IMR-90 (cell line): ENCODE measurements around the gene USP24. TPM values are rescaled to one million over a fixed set of nuclear protein-coding genes. Genes with fewer than 3 reads are reported as not detected.

Source experiments
- ATAC-seq: fragments of 200-7000 bp; cut with Tn5 transposase; 2 replicates; pipeline ENCODE4 v1.9.1; 2020; ENCODE audit warnings: low read depth, mild to moderate bottlenecking, moderate library complexity
- BruUV-seq: library from RNA; stranded (reverse); fragments of 400-500 nt; replicated peaks from 2 replicates; lab custom pipeline; 2021; lab: Mats Ljungman, UMichigan
- CTCF ChIA-PET: fragments of 300-600 bp; formaldehyde crosslinking; extraction: SDS; loops from one replicate; lab custom pipeline; 2021; ENCODE audit warnings: antibody characterized with exemption; lab: Yijun Ruan, JAX
- POLR2A ChIA-PET: fragments of 300-600 bp; sonication (Branson Sonifier 250); formaldehyde crosslinking; loops from one replicate; lab custom pipeline; 2022; ENCODE audit warnings: antibody characterized with exemption; ENCODE audit not compliant: unreplicated experiment; lab: Charles Lee
- DNase-seq: peaks from one replicate; pipeline ENCODE4 v3.0.0; 2013
- H2AFZ ChIP-seq: replicated peaks from 2 replicates; pipeline ENCODE3; 2013; ENCODE audit warnings: low read length, mild to moderate bottlenecking; ENCODE audit not compliant: poor library complexity
- H2AK5ac ChIP-seq: 2 replicates; pipeline ENCODE4 v1.6.1; 2013; ENCODE audit warnings: low read depth, low read length, inconsistent platforms
- H2AK9ac ChIP-seq: replicated peaks from 2 replicates; pipeline ENCODE3; 2013; ENCODE audit warnings: mild to moderate bottlenecking, low read depth, low read length, moderate library complexity; ENCODE audit not compliant: poor library complexity
- H2BK120ac ChIP-seq: 2 replicates; pipeline ENCODE4 v1.6.1; 2013; ENCODE audit warnings: low read depth, low read length, inconsistent platforms
- H2BK15ac ChIP-seq: 3 replicates; pipeline ENCODE4 v1.6.1; 2013; ENCODE audit warnings: low read depth, low read length, inconsistent platforms
- H2BK20ac ChIP-seq: 2 replicates; pipeline ENCODE4 v1.6.1; 2013; ENCODE audit warnings: low read depth, mild to moderate bottlenecking, inconsistent platforms, low read length, moderate library complexity
- H2BK5ac ChIP-seq: 2 replicates; pipeline ENCODE4 v1.6.1; 2013; ENCODE audit warnings: mild to moderate bottlenecking, low read depth, low read length, inconsistent platforms; ENCODE audit not compliant: poor library complexity, severe bottlenecking
- H3K14ac ChIP-seq: replicated peaks from 2 replicates; pipeline ENCODE4 v1.6.1; 2013; ENCODE audit warnings: low read depth, low read length, inconsistent platforms
- H3K18ac ChIP-seq: 2 replicates; pipeline ENCODE4 v1.6.1; 2013; ENCODE audit warnings: low read depth, low read length, control low read depth
- H3K23ac ChIP-seq: 2 replicates; pipeline ENCODE4 v1.6.1; 2013; ENCODE audit warnings: low read depth, low read length, inconsistent platforms
- H3K27ac ChIP-seq: 2 replicates; pipeline ENCODE4 v1.5.1; 2013; ENCODE audit warnings: mild to moderate bottlenecking, control low read depth, low read length; ENCODE audit not compliant: insufficient read depth
- H3K27me3 ChIP-seq: 2 replicates; pipeline ENCODE4 v1.6.1; 2013; ENCODE audit warnings: low read length; ENCODE audit not compliant: control insufficient read depth, insufficient read depth
- H3K36me3 ChIP-seq: 2 replicates; pipeline ENCODE4 v1.6.1; 2013; ENCODE audit warnings: low read length, mixed read lengths; ENCODE audit not compliant: control insufficient read depth, insufficient read depth
- H3K4ac ChIP-seq: 2 replicates; pipeline ENCODE4 v1.6.1; 2013; ENCODE audit warnings: low read depth, low read length, inconsistent platforms
- H3K4me1 ChIP-seq: 2 replicates; pipeline ENCODE4 v1.6.1; 2013; ENCODE audit warnings: low read length, mixed read lengths; ENCODE audit not compliant: control insufficient read depth, insufficient read depth
- H3K4me2 ChIP-seq: 2 replicates; pipeline ENCODE4 v1.6.1; 2013; ENCODE audit warnings: low read depth, mild to moderate bottlenecking, control low read depth, low read length, moderate library complexity
- H3K4me3 ChIP-seq: 2 replicates; pipeline ENCODE4 v1.5.1; 2013; ENCODE audit warnings: low read depth, mild to moderate bottlenecking, control low read depth, low read length, moderate library complexity; ENCODE audit not compliant: insufficient read depth
- H3K56ac ChIP-seq: 2 replicates; pipeline ENCODE4 v1.6.1; 2013; ENCODE audit warnings: low read length, inconsistent platforms; ENCODE audit not compliant: insufficient read depth; ENCODE audit errors: extremely low read depth
- H3K79me1 ChIP-seq, 2 experiments: 2 replicates each; pipeline ENCODE4 v1.6.1; 2013; ENCODE audit warnings: low read length in 2 of 2, inconsistent platforms in 1 of 2, low read depth in 1 of 2
- H3K9ac ChIP-seq: 2 replicates; pipeline ENCODE4 v1.6.1; 2013; ENCODE audit warnings: low read depth, low read length, control low read depth
- H3K9me1 ChIP-seq: 2 replicates; pipeline ENCODE4 v1.6.1; 2013; ENCODE audit warnings: low read length, inconsistent platforms; ENCODE audit not compliant: insufficient read depth
- H3K9me3 ChIP-seq: 2 replicates; pipeline ENCODE4 v1.6.1; 2013; ENCODE audit warnings: low read length; ENCODE audit not compliant: control insufficient read depth, insufficient read depth
- H4K20me1 ChIP-seq: 2 replicates; pipeline ENCODE4 v1.6.1; 2013; ENCODE audit warnings: low read length, inconsistent platforms; ENCODE audit not compliant: insufficient read depth
- H4K5ac ChIP-seq: 2 replicates; pipeline ENCODE4 v1.6.1; 2013; ENCODE audit warnings: mild to moderate bottlenecking, low read depth, low read length, control low read depth
- H4K8ac ChIP-seq, 2 experiments: 2 replicates each; pipeline ENCODE4 v1.6.1; 2013; ENCODE audit warnings: low read depth in 2 of 2, low read length in 2 of 2, control low read depth in 1 of 2, inconsistent platforms in 1 of 2
- H4K91ac ChIP-seq: 2 replicates; pipeline ENCODE4 v1.6.1; 2013; ENCODE audit warnings: low read depth, low read length, inconsistent platforms; ENCODE audit not compliant: insufficient read depth
- BHLHE40 ChIP-seq: fragments of 150-350 bp; IDR thresholded peaks from 2 replicates; pipeline ENCODE4 v1.6.1; 2016; ENCODE audit warnings: mild to moderate bottlenecking, low read depth, low read length
- CEBPB ChIP-seq: IDR thresholded peaks from 2 replicates; pipeline ENCODE4 v1.6.1; 2012; ENCODE audit warnings: low read depth, low read length, improper control_type of control experiment
- FOS ChIP-seq: fragments of 150-350 bp; IDR thresholded peaks from 2 replicates; pipeline ENCODE4 v1.6.1; 2016; ENCODE audit warnings: low read depth, low read length
- MAFK ChIP-seq: IDR thresholded peaks from 2 replicates; pipeline ENCODE4 v1.6.1; 2012; ENCODE audit warnings: low read depth, low read length, improper control_type of control experiment
- MAZ ChIP-seq: IDR thresholded peaks from 2 replicates; pipeline ENCODE4 v1.6.1; 2012; ENCODE audit warnings: low read depth, mild to moderate bottlenecking, low read length, improper control_type of control experiment, moderate library complexity, borderline replicate concordance
- NFE2L2 ChIP-seq: fragments of 150-350 bp; IDR thresholded peaks from 2 replicates; pipeline ENCODE4 v1.6.1; 2016; ENCODE audit warnings: low read depth, mild to moderate bottlenecking, low read length
- POLR2A ChIP-seq: IDR thresholded peaks from 2 replicates; pipeline ENCODE4 v1.6.1; 2012; ENCODE audit warnings: mild to moderate bottlenecking, low read depth, low read length
- RAD21 ChIP-seq: IDR thresholded peaks from 2 replicates; pipeline ENCODE4 v1.6.1; 2012; ENCODE audit warnings: low read length, improper control_type of control experiment
- RFX5 ChIP-seq: IDR thresholded peaks from 2 replicates; pipeline ENCODE4 v1.8.0; 2012; ENCODE audit warnings: low read depth, mild to moderate bottlenecking, low read length, moderate library complexity
- WGBS, 2 experiments: methylation state at CpG; one replicate each; pipeline versions ENCODE4 v1.1.5 to v1.1.7; 2013; ENCODE audit warnings: missing lambda C conversion rate in 2 of 2; ENCODE audit not compliant: insufficient read length in 1 of 2; ENCODE audit errors: extremely low coverage in 2 of 2; 5-methylcytosine and 5-hydroxymethylcytosine counted together
- dilution Hi-C: fragments of 300-500 bp; cut with HindIII; formaldehyde crosslinking; loops from one replicate; pipeline ENCODE4 v1.14.3; 2018; ENCODE audit warnings: low sequenced_read_pairs; ENCODE audit not compliant: unreplicated experiment
- in situ Hi-C: fragments of 300-500 bp; cut with MboI; formaldehyde crosslinking; loops from 3 replicates; pipeline ENCODE4 v1.14.3; 2019; ENCODE audit warnings: low sequenced_read_pairs, inconsistent platforms, mixed read lengths
- intact Hi-C: fragments of 100-400 bp; cut with micrococcal nuclease; formaldehyde crosslinking; loops from 2 replicates; pipeline ENCODE4 v1.10.0; 2022
- polyA plus RNA-seq, 3 experiments: library from polyadenylated mRNA; depleted of rRNA; stranded (reverse); fragments of >200 nt; gene quantifications; 2 replicates each; pipeline ENCODE4 v1.2.3, GENCODE V29; 2012; ENCODE audit warnings: low replicate concordance in 1 of 3
- total RNA-seq: library from RNA; depleted of rRNA; stranded (reverse); fragments of >200 nt; gene quantifications from 2 replicates; pipeline ENCODE4 v1.2.3, GENCODE V29; 2012
- TF ChIP-seq, protein P1 (sequence below): fragments of 150-350 bp; IDR thresholded peaks from 2 replicates; pipeline ENCODE4 v1.6.1; 2017; ENCODE audit warnings: mild to moderate bottlenecking, antibody characterized with exemption, low read length, low read depth

Gene USP24
- total and polyA plus RNA-seq, 2 of the 4 experiments (the other 2 are of a cell fraction): 8.4 to 36.7 TPM

DNA sequence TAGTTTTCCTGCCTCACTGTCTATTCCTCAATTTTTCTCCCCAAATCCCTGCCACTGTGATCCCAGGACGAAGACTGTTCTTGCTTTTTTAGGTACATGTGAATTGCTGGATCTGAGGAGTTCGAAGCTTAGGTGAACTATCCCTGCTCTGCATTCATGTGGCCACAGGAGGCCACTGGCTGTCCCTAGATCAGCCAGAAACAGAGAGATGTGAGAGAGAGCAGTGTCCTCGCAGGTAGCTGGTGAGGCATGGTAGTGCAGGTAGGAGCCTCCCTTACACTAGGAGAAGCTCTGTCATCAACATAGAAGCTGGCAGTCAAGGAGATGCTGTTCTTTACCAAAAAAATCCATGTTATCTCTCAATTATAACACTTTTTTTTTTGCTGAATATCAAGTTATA, 71.5 kb downstream of the USP24 start:
- CTCF ChIA-PET: interaction anchor here (0.6 to 2.5 kb wide), 7 partner anchors 10 to 655 kb away, joined by 3 to 11 read pairs (median 4); no protein-coding TSS in a partner anchor
- Histone ChIP-seq H3K9me3 (no peaks in the 10 kb centered on the region), H2AK5ac (no peak overlapping the region), H3K79me1 (peaks cover 0 to 4% of the 10 kb centered on the region in 2 experiments; a peak in 1 of 4 replicates), H4K20me1 (no peaks in the 10 kb centered on the region), H3K4ac (no peak overlapping the region), H3K36me3 (peaks cover 22% of the 10 kb centered on the region), H3K56ac (no peak overlapping the region), H3K14ac (no peak overlapping the region), H3K9me1 (0 out of 2 replicates have a peak, but pooled peaks cover 3% of the 10 kb centered on the region), H3K4me2 (no peak overlapping the region), H3K4me1 (no peaks in the 10 kb centered on the region), H2AK9ac (no peak overlapping the region), H3K4me3 (no peak overlapping the region), H4K91ac (no peak overlapping the region), H2BK15ac (no peak overlapping the region), H3K18ac (no peak overlapping the region), H2AFZ (no peak overlapping the region), H2BK120ac (no peak overlapping the region), H3K23ac (peak overlapping the region; percentile 16; the same call in 1 of the 2 replicates), H4K5ac (no peak overlapping the region), H3K27ac (no peak overlapping the region), H3K9ac (no peak overlapping the region), H2BK20ac (no peak overlapping the region), H4K8ac (no peak overlapping the region), H2BK5ac (no peak overlapping the region), H3K27me3 (no peaks in the 10 kb centered on the region)
- DNase-seq (no peak), ATAC-seq (no peak)
- intact Hi-C loops: loop anchor here (10.0 kb wide), 2 partner anchors 531 to 1441 kb away; no protein-coding TSS in a partner anchor
- POLR2A ChIA-PET: no interaction called here
- BruUV-seq: no TSS peak
- dilution Hi-C loops: no loop called here
- TF ChIP-seq NFE2L2: no peak
- TF ChIP-seq FOS: no peak
- TF ChIP-seq MAFK: no peak
- no peak for TF ChIP-seq RAD21
- no peak for TF ChIP-seq BHLHE40
- TF ChIP-seq RFX5: no peak
- no peak for TF ChIP-seq POLR2A
- no peak for TF ChIP-seq MAZ
- TF ChIP-seq, protein P1, sequence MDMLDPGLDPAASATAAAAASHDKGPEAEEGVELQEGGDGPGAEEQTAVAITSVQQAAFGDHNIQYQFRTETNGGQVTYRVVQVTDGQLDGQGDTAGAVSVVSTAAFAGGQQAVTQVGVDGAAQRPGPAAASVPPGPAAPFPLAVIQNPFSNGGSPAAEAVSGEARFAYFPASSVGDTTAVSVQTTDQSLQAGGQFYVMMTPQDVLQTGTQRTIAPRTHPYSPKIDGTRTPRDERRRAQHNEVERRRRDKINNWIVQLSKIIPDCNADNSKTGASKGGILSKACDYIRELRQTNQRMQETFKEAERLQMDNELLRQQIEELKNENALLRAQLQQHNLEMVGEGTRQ: no peak
- TF ChIP-seq CEBPB: no peak
- in situ Hi-C loops: loop anchor here (5.0 to 10.0 kb wide), 2 partner anchors 134 to 1441 kb away; no protein-coding TSS in a partner anchor
- no CpG with 5 or more reads among the region's 3 CpGs for WGBS, 2 experiments
